Mesendoderm (in vitro differentiated cells): ENCODE results near the gene ACSF2. TPM values are rescaled to one million over a fixed set of nuclear protein-coding genes. Genes with fewer than 3 reads are reported as not detected.

Experiments
- DNase-seq: peaks from one replicate; pipeline ENCODE4 v3.0.0; 2013
- H2AK5ac ChIP-seq: 2 replicates; pipeline ENCODE4 v1.6.1; 2013; ENCODE audit warnings: low read length, inconsistent platforms
- H2BK120ac ChIP-seq: 2 replicates; pipeline ENCODE4 v1.6.1; 2013; ENCODE audit warnings: low read depth, mild to moderate bottlenecking, low read length, moderate library complexity, mixed read lengths
- H2BK15ac ChIP-seq: replicated peaks from 2 replicates; pipeline ENCODE4 v1.6.1; 2013; ENCODE audit warnings: low read depth, mild to moderate bottlenecking, moderate library complexity
- H2BK5ac ChIP-seq: 2 replicates; pipeline ENCODE4 v1.6.1; 2013; ENCODE audit warnings: low read length, inconsistent platforms
- H3K18ac ChIP-seq: 2 replicates; pipeline ENCODE4 v1.6.1; 2013; ENCODE audit warnings: mild to moderate bottlenecking, low read length, mixed read lengths
- H3K23ac ChIP-seq: one replicate; pipeline ENCODE4 v1.6.1; 2013; ENCODE audit warnings: low read length
- H3K27ac ChIP-seq: 2 replicates; pipeline ENCODE4 v1.5.1; 2013; ENCODE audit warnings: low read depth, mild to moderate bottlenecking, inconsistent platforms, low read length, moderate library complexity
- H3K27me3 ChIP-seq: 2 replicates; pipeline ENCODE4 v1.6.1; 2013; ENCODE audit warnings: low read length, control low read depth, mild to moderate bottlenecking, inconsistent platforms; ENCODE audit not compliant: insufficient read depth, poor library complexity
- H3K36me3 ChIP-seq: 2 replicates; pipeline ENCODE4 v1.6.1; 2013; ENCODE audit warnings: low read length, inconsistent platforms; ENCODE audit not compliant: control insufficient read depth, insufficient read depth
- H3K4ac ChIP-seq: one replicate; pipeline ENCODE4 v1.6.1; 2013; ENCODE audit warnings: low read depth, mild to moderate bottlenecking, low read length, moderate library complexity
- H3K4me1 ChIP-seq: 2 replicates; pipeline ENCODE4 v1.6.1; 2013; ENCODE audit warnings: low read depth, low read length, inconsistent platforms; ENCODE audit not compliant: control insufficient read depth
- H3K4me2 ChIP-seq: 2 replicates; pipeline ENCODE4 v1.6.1; 2013; ENCODE audit warnings: low read length
- H3K4me3 ChIP-seq: 2 replicates; pipeline ENCODE4 v1.5.1; 2013; ENCODE audit warnings: mild to moderate bottlenecking, low read length
- H3K56ac ChIP-seq: one replicate; pipeline ENCODE4 v1.6.1; 2013; ENCODE audit warnings: low read length
- H3K79me1 ChIP-seq: 2 replicates; pipeline ENCODE4 v1.6.1; 2013; ENCODE audit warnings: low read length, inconsistent platforms
- H3K79me2 ChIP-seq: 2 replicates; pipeline ENCODE4 v1.6.1; 2013; ENCODE audit warnings: mild to moderate bottlenecking, low read length; ENCODE audit not compliant: control insufficient read depth, insufficient read depth
- H3K9ac ChIP-seq: 2 replicates; pipeline ENCODE4 v1.6.1; 2013; ENCODE audit warnings: low read length, inconsistent platforms
- H4K5ac ChIP-seq: one replicate; pipeline ENCODE4 v1.6.1; 2013; ENCODE audit warnings: low read length
- H4K8ac ChIP-seq: one replicate; pipeline ENCODE4 v1.6.1; 2013; ENCODE audit warnings: low read depth, mild to moderate bottlenecking, control low read depth, low read length, moderate library complexity
- WGBS: extraction: QIAGEN DNeasy Blood & Tissue Kit; methylation state at CpG from one replicate; pipeline ENCODE4 v1.1.7; 2013; ENCODE audit warnings: low lambda C conversion rate, missing lambda C conversion rate; ENCODE audit not compliant: insufficient coverage; ENCODE audit errors: extremely low coverage; 5-methylcytosine and 5-hydroxymethylcytosine counted together
- polyA plus RNA-seq, 2 experiments: library from polyadenylated mRNA; stranded (reverse); fragments of 200-250 nt; gene quantifications; one replicate each; pipeline ENCODE4 v1.2.3, GENCODE V29; 2013

The ACSF2 gene, protein sequence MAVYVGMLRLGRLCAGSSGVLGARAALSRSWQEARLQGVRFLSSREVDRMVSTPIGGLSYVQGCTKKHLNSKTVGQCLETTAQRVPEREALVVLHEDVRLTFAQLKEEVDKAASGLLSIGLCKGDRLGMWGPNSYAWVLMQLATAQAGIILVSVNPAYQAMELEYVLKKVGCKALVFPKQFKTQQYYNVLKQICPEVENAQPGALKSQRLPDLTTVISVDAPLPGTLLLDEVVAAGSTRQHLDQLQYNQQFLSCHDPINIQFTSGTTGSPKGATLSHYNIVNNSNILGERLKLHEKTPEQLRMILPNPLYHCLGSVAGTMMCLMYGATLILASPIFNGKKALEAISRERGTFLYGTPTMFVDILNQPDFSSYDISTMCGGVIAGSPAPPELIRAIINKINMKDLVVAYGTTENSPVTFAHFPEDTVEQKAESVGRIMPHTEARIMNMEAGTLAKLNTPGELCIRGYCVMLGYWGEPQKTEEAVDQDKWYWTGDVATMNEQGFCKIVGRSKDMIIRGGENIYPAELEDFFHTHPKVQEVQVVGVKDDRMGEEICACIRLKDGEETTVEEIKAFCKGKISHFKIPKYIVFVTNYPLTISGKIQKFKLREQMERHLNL
- 8.5 TPM for polyA plus RNA-seq (2013, experiment 1 of 2)
- polyA plus RNA-seq (2013, experiment 2 of 2), result 9.2 TPM

DNA sequence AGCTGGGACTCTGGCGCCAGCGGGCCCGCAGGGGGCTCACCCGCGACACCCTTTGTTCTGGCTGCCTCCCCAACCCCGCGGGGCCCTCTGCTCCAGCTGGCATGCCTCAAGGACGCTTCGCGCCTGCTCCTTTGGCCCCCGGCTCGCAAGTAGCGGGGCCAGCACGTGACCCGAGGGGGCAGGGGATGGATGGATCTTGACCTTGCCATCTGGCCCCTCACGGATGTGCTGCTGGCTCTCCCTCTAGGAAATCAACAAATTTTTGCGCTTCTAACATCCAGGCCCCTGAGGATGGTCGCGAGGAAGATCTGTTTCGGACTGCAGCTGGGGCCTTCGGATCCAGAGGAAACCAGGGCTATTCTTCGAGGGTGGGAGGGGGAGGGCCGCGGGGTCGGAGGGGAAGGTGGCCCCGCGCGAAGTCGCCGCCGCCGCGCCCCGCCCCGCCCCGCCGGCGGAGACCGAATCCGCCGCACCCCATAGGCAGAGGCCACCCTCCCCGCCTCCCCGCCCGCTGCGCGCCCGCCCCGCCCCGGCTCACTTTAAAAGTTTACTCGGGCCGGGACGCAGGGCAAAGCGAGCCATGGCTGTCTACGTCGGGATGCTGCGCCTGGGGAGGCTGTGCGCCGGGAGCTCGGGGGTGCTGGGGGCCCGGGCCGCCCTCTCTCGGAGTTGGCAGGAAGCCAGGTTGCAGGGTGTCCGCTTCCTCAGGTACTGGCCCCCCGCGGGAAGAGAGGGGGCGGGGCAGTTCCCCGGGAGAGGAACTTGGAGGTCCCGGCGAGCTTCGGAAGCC is at the start of gene ACSF2:
TSS of gene ACSF2 (plus strand) at position 537 of the 790 bp plus-strand sequence. CDS start at position 581, 44 bp downstream.
- H3K4ac ChIP-seq, result peak within 1 kb of the TSS; percentile 56
- H2BK5ac ChIP-seq, result peak within 1 kb of the TSS; percentile 72
- peak within 1 kb of the TSS; percentile 95 for H3K56ac ChIP-seq
- no peak within 1 kb of the TSS for H4K8ac ChIP-seq
- peak within 1 kb of the TSS; percentile 55 for H3K27ac ChIP-seq
- no peak within 1 kb of the TSS for H2BK15ac ChIP-seq
- peak; percentile 52 for DNase-seq
- H3K9ac ChIP-seq, result peak within 1 kb of the TSS; percentile 82
- H4K5ac ChIP-seq, result no peak within 1 kb of the TSS
- WGBS, result no CpG with 5 or more reads among the region's 70 CpGs
- no peaks in the 10 kb centered on the region for H3K79me1 ChIP-seq
- peak within 1 kb of the TSS; percentile 98 for H3K4me2 ChIP-seq
- H2AK5ac ChIP-seq, result peak within 1 kb of the TSS; percentile 72
- no peaks in the 10 kb centered on the region for H3K27me3 ChIP-seq
- peaks cover 12% of the 10 kb centered on the region for H3K4me1 ChIP-seq
- no peaks in the 10 kb centered on the region for H3K79me2 ChIP-seq
- H3K18ac ChIP-seq, result peak within 1 kb of the TSS; percentile 97
- H3K4me3 ChIP-seq, result peak within 1 kb of the TSS; percentile 66
- H2BK120ac ChIP-seq, result peak within 1 kb of the TSS; percentile 10
- H3K36me3 ChIP-seq, result no peaks in the 10 kb centered on the region
- H3K23ac ChIP-seq, result peak within 1 kb of the TSS; percentile 89

- Histone ChIP-seq H3K9ac (no peak overlapping the region), H3K18ac (no peak overlapping the region), H2BK15ac (no peak overlapping the region), H3K79me2 (no peaks in the 10 kb centered on the region), H4K5ac (no peak overlapping the region), H3K4ac (no peak overlapping the region), H2BK120ac (no peak overlapping the region), H3K79me1 (no peaks in the 10 kb centered on the region), H3K56ac (no peak overlapping the region), H2BK5ac (no peak overlapping the region), H3K27me3 (no peaks in the 10 kb centered on the region), H4K8ac (no peak overlapping the region), H3K23ac (no peak overlapping the region), H3K4me2 (no peak overlapping the region), H3K4me3 (no peak overlapping the region), H3K27ac (no peak overlapping the region), H3K4me1 (no peaks in the 10 kb centered on the region), H2AK5ac (no peak overlapping the region), H3K36me3 (peaks cover 7% of the 10 kb centered on the region)
- no peak for DNase-seq
- no CpG with 5 or more reads among the region's 6 CpGs for WGBS
Measured at GRCh38 chr17:50379351-50380132, 46.5 kb upstream of the ACSF2 start.

GRCh38 chr17:50380369-50381259 is 45.4 kb upstream of the ACSF2 start:
- no peak overlapping the region for H3K4ac ChIP-seq
- peak; percentile 20 for DNase-seq

DNA sequence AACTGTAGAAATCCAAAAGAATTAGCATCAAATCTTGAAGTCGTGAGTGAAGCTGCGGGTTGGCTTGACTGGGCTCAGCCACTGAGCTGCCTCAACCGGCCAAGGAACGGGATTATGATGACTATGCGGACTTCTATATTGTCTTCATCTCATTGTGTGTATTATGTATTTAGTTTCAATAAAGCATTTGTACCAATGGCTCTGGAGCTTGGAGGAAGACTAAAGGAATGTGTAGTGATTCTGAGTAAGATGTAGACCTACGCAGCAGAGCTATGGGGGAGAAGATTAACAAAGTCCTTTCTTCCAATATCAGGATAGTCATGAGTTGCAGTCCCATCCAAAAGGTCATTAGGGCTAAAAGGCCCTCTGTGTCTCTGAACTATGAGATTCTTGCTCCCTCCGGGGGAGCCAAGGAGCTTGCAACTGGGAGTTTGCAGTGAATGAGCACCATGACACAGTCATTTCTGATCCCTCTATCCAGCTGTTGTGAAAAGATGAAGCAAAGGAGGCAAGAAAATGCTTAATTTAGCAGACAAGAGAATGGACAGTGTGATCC is 44.7 kb upstream of the ACSF2 start:
- Histone ChIP-seq H3K79me2 (no peaks in the 10 kb centered on the region), H3K27ac (no peak overlapping the region)
- no peak for DNase-seq

More at GRCh38 chr17:50380369-50381259, 45.4 kb upstream of the ACSF2 start:
- no peak overlapping the region for H2BK120ac ChIP-seq
- no peak overlapping the region for H4K5ac ChIP-seq
- no peak overlapping the region for H3K56ac ChIP-seq
- no peaks in the 10 kb centered on the region for H3K79me2 ChIP-seq
- H3K4me2 ChIP-seq, result no peak overlapping the region
- H3K4me1 ChIP-seq, result no peaks in the 10 kb centered on the region
- no peaks in the 10 kb centered on the region for H3K27me3 ChIP-seq
- H3K4me3 ChIP-seq, result no peak overlapping the region
- WGBS, result no CpG with 5 or more reads among the region's 13 CpGs
- H3K23ac ChIP-seq, result no peak overlapping the region
- H3K36me3 ChIP-seq, result peaks cover 7% of the 10 kb centered on the region
- no peak overlapping the region for H2BK15ac ChIP-seq
- H3K18ac ChIP-seq, result no peak overlapping the region
- no peak overlapping the region for H4K8ac ChIP-seq
- no peak overlapping the region for H2AK5ac ChIP-seq
- H3K79me1 ChIP-seq, result no peaks in the 10 kb centered on the region
- no peak overlapping the region for H2BK5ac ChIP-seq
- no peak overlapping the region for H3K9ac ChIP-seq
- H3K27ac ChIP-seq, result no peak overlapping the region

More for the DNA sequence above, 44.7 kb upstream of the ACSF2 start:
- H3K18ac ChIP-seq, result no peak overlapping the region
- no peak overlapping the region for H3K23ac ChIP-seq
- H3K4me3 ChIP-seq, result no peak overlapping the region
- no peak overlapping the region for H2BK5ac ChIP-seq
- H2AK5ac ChIP-seq, result no peak overlapping the region
- H3K9ac ChIP-seq, result no peak overlapping the region
- no peak overlapping the region for H3K4ac ChIP-seq
- no peak overlapping the region for H3K4me2 ChIP-seq
- H3K4me1 ChIP-seq, result no peaks in the 10 kb centered on the region
- H4K5ac ChIP-seq, result no peak overlapping the region
- H3K27me3 ChIP-seq, result no peaks in the 10 kb centered on the region
- H3K79me1 ChIP-seq, result no peaks in the 10 kb centered on the region
- H3K56ac ChIP-seq, result no peak overlapping the region
- H3K36me3 ChIP-seq, result peaks cover 7% of the 10 kb centered on the region
- H2BK15ac ChIP-seq, result no peak overlapping the region
- H2BK120ac ChIP-seq, result no peak overlapping the region
- no CpG with 5 or more reads among the region's 7 CpGs for WGBS
- no peak overlapping the region for H4K8ac ChIP-seq
